ENCODE data around the gene SPG11. TPM values are rescaled to one million over a fixed set of nuclear protein-coding genes. Genes with fewer than 3 reads are reported as not detected.

Gene SPG11
- total and polyA plus RNA-seq, 9 of the 15 experiments (the other 6 are each of a cell fraction or from before 2014, with no cell fraction given): 23.3 to 71.2 (median 45.6) TPM

GRCh38 chr15:44536962-44537734 lies 126.3 kb downstream of the SPG11 start, which contains the start of gene EIF3J (continued):
- TF ChIP-seq HDAC3 (IDR thresholded peaks at IDR 0.05; ENCODE audit: borderline replicate concordance, partially characterized antibody): no peak
- TF ChIP-seq U2AF1 (optimal IDR thresholded peaks at IDR 0.05; ENCODE audit: low read depth, low read length): peak; percentile 99
- no peak for TF ChIP-seq FUS (optimal IDR thresholded peaks at IDR 0.05; ENCODE audit: low read depth, low read length)
- peak; percentile 71 for TF ChIP-seq ZNF740 (CRISPR knock-in tag; IDR thresholded peaks at IDR 0.05)
- no peak for TF ChIP-seq ZNF740 (tag; IDR thresholded peaks at IDR 0.05)
- TF ChIP-seq MTA2 (IDR thresholded peaks at IDR 0.05; ENCODE audit: low read depth): no peak
- no peak for TF ChIP-seq ZNF347 (CRISPR knock-in tag; IDR thresholded peaks at IDR 0.05; ENCODE audit: low read depth)
- TF ChIP-seq HNRNPK (IDR thresholded peaks at IDR 0.05; ENCODE audit: low read depth, low read length, poor library complexity, severe bottlenecking): peak; percentile 44
- no peak for TF ChIP-seq ZNF174 (CRISPR knock-in tag; IDR thresholded peaks at IDR 0.05)
- TF ChIP-seq PRMT5 (CRISPR knock-in tag; IDR thresholded peaks at IDR 0.05): peak; percentile 30; the same call in 1 of the 2 replicates
- TF ChIP-seq TARDBP (IDR thresholded peaks at IDR 0.05): no peak
- TF ChIP-seq ZC3H8 (IDR thresholded peaks at IDR 0.05): no peak
- no peak for TF ChIP-seq FOXJ3 (CRISPR knock-in tag; IDR thresholded peaks at IDR 0.05)
- no peak for TF ChIP-seq ZNF436 (CRISPR knock-in tag; IDR thresholded peaks at IDR 0.05)
- TF ChIP-seq ZBED1 (IDR thresholded peaks at IDR 0.05): no peak
- no peak for TF ChIP-seq ZNF23 (CRISPR knock-in tag; IDR thresholded peaks at IDR 0.05)
- TF ChIP-seq MAX (CRISPR knock-in tag; IDR thresholded peaks at IDR 0.05): peak; percentile 52
- no peak for TF ChIP-seq AFF1 (IDR thresholded peaks at IDR 0.05; ENCODE audit: low read depth in 1 of 2, partially characterized antibody in 2 of 2)
- TF ChIP-seq ZNF445 (CRISPR knock-in tag; IDR thresholded peaks at IDR 0.05; ENCODE audit: low read depth): no peak
- peak; percentile 90 for TF ChIP-seq NR3C1 (CRISPR knock-in tag; IDR thresholded peaks at IDR 0.05)
- TF ChIP-seq CC2D1A (IDR thresholded peaks at IDR 0.05): no peak
- TF ChIP-seq RAD51 (IDR thresholded peaks at IDR 0.05; ENCODE audit: borderline replicate concordance, low read depth): no peak
- peak; percentile 76 for TF ChIP-seq KDM5B (IDR thresholded peaks at IDR 0.05; ENCODE audit: insufficient replicate concordance, low read depth, low read length)
- no peak for TF ChIP-seq ZNF277 (CRISPR knock-in tag; IDR thresholded peaks at IDR 0.05; ENCODE audit: borderline replicate concordance)

Data from K562 (cell line).